GM12891 (cell line): ENCODE data around the gene JOSD1.
A peak's percentile ranks its signal among the peaks of the same experiment; 100 is the strongest.
"Not testable (repeated sequence)": the region's sequence is repeated elsewhere in the genome, so short reads cannot be mapped to it uniquely, and the experiment has no call there.

Source experiments
- DNase-seq: peaks from one replicate; pipeline ENCODE4 v3.0.0; 2011; ENCODE audit warnings: low spot score; ENCODE audit not compliant: insufficient read length
- FAIRE-seq: peaks from 2 replicates; lab custom pipeline; 2011; peaks lifted over from hg19 to GRCh38; lab: Jason Lieb, UNC
- PAX5 ChIP-seq: IDR thresholded peaks from 2 replicates; pipeline ENCODE4 v1.6.1; 2011; ENCODE audit warnings: low read length, moderate library complexity, mild to moderate bottlenecking; ENCODE audit not compliant: insufficient read depth, severe bottlenecking
- POLR2A ChIP-seq: IDR thresholded peaks from 2 replicates; pipeline ENCODE4 v1.6.1; 2011; ENCODE audit warnings: low read depth, low read length, control low read depth
- POLR2AphosphoS5 ChIP-seq: IDR thresholded peaks from 2 replicates; pipeline ENCODE4 v1.6.1; 2011; ENCODE audit warnings: low read depth, low read length, control low read depth
- POU2F2 ChIP-seq: IDR thresholded peaks from 2 replicates; pipeline ENCODE4 v1.6.1; 2011; ENCODE audit warnings: low read depth, mild to moderate bottlenecking, control low read depth, low read length, moderate library complexity
- SPI1 ChIP-seq: IDR thresholded peaks from 2 replicates; pipeline ENCODE4 v1.6.1; 2011; ENCODE audit warnings: low read depth, low read length, control low read depth
- TAF1 ChIP-seq: IDR thresholded peaks from 2 replicates; pipeline ENCODE4 v1.6.1; 2011; ENCODE audit warnings: low read depth, low read length, control low read depth

Gene JOSD1

DNA sequence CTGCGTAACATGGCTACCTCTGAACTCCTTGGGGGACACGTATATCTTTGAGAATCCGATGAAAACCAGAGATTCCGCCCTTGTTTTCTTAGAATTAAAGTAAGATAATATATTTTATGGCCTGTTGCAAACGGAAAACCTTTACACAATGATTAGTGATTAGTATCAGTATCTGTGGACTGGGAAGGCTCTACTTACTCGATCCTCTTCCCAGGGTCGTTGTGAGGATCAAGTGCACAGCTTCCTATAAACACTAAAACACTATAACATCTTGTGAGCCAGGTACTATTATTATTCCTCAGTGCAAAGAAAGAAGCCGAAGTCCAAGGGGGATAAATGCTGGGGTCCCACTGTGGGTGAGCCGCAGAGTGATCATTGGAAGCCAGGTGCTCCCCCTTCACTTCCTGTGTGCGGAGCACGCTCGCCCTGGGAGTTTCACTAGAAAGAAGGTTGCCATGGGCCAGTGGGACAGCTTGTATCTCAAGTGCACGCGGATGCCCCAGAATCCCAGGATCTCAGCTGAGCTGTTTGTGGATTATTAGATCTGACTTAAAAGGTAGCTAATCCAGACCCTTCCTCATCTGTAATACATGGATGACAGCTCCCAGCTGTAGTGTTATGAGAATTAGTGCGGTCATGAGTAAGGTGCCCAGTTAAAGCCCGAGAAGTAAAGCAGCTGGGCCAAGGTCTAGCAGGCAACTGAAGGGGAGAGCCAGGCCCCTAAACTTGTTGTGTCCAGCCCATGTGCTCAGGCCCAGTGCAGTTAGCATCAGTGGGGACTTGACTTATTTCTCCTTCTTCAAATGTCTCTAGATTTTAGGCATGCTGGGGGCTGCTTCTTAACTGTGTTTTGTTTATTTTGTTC is 43.5 kb downstream of the JOSD1 start:
- no peak for DNase-seq
- no peak for TF ChIP-seq SPI1
- 0 out of 2 replicates have a peak, but pooled peaks have one; percentile 4 for TF ChIP-seq POLR2AphosphoS5
- TF ChIP-seq TAF1, result no peak
- TF ChIP-seq PAX5, result no peak
- no peak for TF ChIP-seq POU2F2
- TF ChIP-seq POLR2A, result peak; percentile 16; the same call in 1 of the 2 replicates
- no peak for FAIRE-seq

DNA sequence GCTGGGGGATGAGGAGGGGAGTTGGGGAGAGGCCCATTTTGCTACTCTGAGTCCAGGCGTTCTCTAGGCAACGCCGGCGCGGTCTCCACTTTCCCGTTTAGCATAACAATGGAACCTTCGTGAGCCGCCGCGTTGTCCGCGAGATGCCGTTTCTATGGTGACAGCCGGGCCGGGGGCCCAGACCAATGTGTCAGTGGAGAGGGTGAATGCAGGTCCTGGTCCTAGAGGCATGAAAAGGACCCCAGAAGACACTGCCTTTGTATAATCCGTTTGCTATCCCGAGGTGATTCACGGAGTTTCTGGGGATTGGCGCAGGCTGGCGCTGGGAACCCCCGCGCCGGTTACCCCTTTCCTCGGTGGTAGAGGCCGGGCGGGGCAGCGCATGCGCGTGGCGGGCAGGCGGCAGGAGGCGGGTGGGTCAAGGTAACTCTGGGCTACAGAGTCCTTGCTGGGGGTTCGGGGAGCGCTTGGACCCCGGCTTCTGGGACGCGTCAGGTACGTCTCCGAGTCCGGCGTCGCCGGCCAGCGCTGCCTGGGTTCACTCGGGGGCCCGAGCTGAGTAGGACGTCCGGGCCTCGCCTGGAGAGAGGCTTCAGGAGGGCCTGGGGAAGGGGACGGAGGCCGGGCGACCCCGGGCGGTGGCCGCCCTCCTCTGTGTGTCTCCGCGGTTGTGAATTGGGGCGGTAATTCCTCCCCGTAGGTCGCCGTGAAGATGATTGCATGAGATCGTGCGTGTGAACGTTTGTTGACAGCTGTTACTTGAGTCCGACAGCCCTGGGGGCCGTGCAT is 44.3 kb downstream of the JOSD1 start, which contains the start of the genes CBY1 and FAM227A:
Gene CBY1, plus strand, starts transcription at position 383 of the 789 bp plus-strand sequence. CDS start 11,417 bp downstream, outside the sequence.
Gene FAM227A, minus strand, starts transcription at position 137 of the 789 bp plus-strand sequence. CDS start 6,224 bp downstream, outside the sequence.
- TF ChIP-seq SPI1 (no peak), PAX5 (no peak), TAF1 (peak; percentile 15; the same call in 1 of the 2 replicates), POLR2AphosphoS5 (peak; percentile 50; the same call in 1 of the 2 replicates), POLR2A (peak; percentile 49; the same call in 1 of the 2 replicates), POU2F2 (no peak)
- peak; percentile 92 for FAIRE-seq

DNA sequence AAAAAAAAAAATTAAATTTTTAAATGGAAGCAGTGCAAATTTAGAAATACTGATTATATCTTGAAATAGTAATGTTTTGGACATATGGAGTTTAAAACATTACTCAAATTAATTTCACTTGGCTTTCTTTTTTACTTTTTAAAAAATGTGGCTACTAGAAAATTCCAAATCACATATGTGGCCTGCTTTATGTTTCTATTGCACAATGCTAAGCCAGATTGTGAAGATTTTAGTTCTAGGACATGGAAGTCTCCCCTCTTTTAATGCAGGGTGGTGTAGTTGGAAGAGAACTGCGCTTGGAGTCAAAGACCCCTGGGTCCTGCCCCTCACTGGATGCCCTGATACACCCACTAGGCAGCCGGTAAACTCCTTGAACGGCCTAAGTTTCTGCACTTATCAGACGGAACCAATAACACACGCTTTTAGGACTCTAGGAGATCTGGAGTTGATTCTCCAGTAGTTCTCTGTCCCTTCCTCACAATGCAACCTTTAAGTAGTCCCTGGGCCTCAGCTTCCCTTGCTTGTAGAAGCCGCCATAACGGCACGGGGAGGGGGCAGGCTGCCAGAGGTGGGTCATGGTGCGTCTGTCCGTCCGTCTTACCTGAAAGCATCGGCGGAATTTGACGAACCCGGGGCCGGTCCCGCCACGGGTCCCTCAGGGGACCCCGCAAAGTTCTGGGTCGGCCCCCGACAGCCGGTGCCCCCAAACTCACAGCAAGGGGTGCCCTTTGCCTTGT is 45.1 kb downstream of the JOSD1 start:
- FAIRE-seq (no peak), DNase-seq (no peak)
- TF ChIP-seq POU2F2, result no peak
- no peak for TF ChIP-seq TAF1
- no peak for TF ChIP-seq PAX5
- TF ChIP-seq SPI1, result no peak
- TF ChIP-seq POLR2A, result no peak
- TF ChIP-seq POLR2AphosphoS5, result no peak

More for the DNA sequence above, 44.3 kb downstream of the JOSD1 start, which contains the start of the genes CBY1 and FAM227A:
- DNase-seq, result peak; percentile 95

- no peak for DNase-seq
- TF ChIP-seq POU2F2, result no peak
- TF ChIP-seq PAX5, result no peak
- no peak for TF ChIP-seq TAF1
- no peak for TF ChIP-seq POLR2AphosphoS5
- TF ChIP-seq POLR2A, result no peak
- no peak for TF ChIP-seq SPI1
- no peak for FAIRE-seq
These were observed 47.0 kb downstream of the JOSD1 start for GRCh38 chr22:38653741-38654140.

GRCh38 chr22:38652859-38653258 is 47.9 kb downstream of the JOSD1 start:
- TF ChIP-seq SPI1 (no peak), POLR2A (no peak), TAF1 (no peak)
- FAIRE-seq, result no peak
- no peak for DNase-seq

- FAIRE-seq (no peak), DNase-seq (no peak)
These were observed 50.8 kb downstream of the JOSD1 start for GRCh38 chr22:38649841-38650522.

GRCh38 chr22:38645430-38645829 is 55.3 kb downstream of the JOSD1 start:
- FAIRE-seq (no peak), DNase-seq (no peak)
- TF ChIP-seq PAX5 (no peak), POLR2A (no peak)

More at GRCh38 chr22:38649841-38650522, 50.8 kb downstream of the JOSD1 start:
- no peak for TF ChIP-seq SPI1
- no peak for TF ChIP-seq PAX5
- TF ChIP-seq POU2F2, result no peak
- TF ChIP-seq TAF1, result no peak
- TF ChIP-seq POLR2A, result no peak
- TF ChIP-seq POLR2AphosphoS5, result no peak

- not testable (repeated sequence) for DNase-seq, FAIRE-seq
These were observed 56.5 kb downstream of the JOSD1 start for GRCh38 chr22:38644245-38644644.

DNA sequence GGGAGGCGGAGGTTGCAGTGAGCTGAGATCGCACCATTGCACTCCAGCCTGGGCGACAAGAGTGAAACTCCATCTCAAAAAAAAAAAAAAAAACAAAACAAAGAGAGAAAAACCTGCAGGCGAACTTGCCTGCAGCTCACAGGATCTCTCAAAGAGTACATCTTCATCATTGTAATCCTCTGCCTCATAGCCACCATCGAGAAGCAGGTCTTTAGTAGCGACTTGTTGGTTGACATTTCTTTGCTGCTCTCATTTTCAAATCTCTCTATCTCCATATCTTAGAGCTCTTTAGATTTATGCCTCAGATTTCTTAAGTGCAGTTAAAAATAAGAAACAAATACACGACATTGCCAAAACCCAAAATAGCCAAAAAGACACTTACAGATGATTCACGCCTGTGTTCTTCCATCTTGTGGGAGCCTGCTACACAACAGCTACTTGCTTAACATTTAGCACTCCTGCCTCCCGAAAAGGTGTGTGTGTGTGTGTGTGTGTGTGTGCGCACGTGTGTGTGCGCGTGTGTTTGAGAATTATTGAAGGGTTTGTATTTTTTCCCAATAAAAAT is 59.2 kb downstream of the JOSD1 start:
- FAIRE-seq, result no peak
- TF ChIP-seq POLR2AphosphoS5 (no peak), TAF1 (no peak), POLR2A (no peak), SPI1 (no peak), PAX5 (no peak), POU2F2 (no peak)

More for the DNA sequence above, 59.2 kb downstream of the JOSD1 start:
- no peak for DNase-seq
